GM19463 (cell line): ENCODE results near the gene SPRR2B.
"Not testable (repeated sequence)": the region's sequence is repeated elsewhere in the genome, so short reads cannot be mapped to it uniquely, and the experiment has no call there.

Source experiments
- ATAC-seq: cut with Tn5 transposase; IDR thresholded peaks from one replicate; pipeline ENCODE4 v1.9.1; 2021; ENCODE audit warnings: mild to moderate bottlenecking, moderate library complexity; ENCODE audit not compliant: unreplicated experiment

SPRR2B gene

GRCh38 chr1:153035211-153035610 lies 36.2 kb downstream of the SPRR2B start:
- no peak for ATAC-seq

- no peak for ATAC-seq
Observed at GRCh38 chr1:153032677-153033308, 38.6 kb downstream of the SPRR2B start.

GRCh38 chr1:153032073-153032472 lies 39.3 kb downstream of the SPRR2B start:
- ATAC-seq = no peak

GRCh38 chr1:153030895-153031294 lies 40.5 kb downstream of the SPRR2B start, which contains the start of gene SPRR1B:
Gene SPRR1B (plus strand): TSS chr1:153031203. CDS start chr1:153032346, 1,143 bp downstream.
- no peak for ATAC-seq

- ATAC-seq = no peak
Observed at GRCh38 chr1:153028766-153029165, 42.6 kb downstream of the SPRR2B start.

GRCh38 chr1:153025797-153026196 lies 45.6 kb downstream of the SPRR2B start:
- ATAC-seq = no peak

GRCh38 chr1:153024413-153024812 lies 47.0 kb downstream of the SPRR2B start:
- ATAC-seq = no peak

GRCh38 chr1:153023109-153023508 lies 48.3 kb downstream of the SPRR2B start:
- ATAC-seq = no peak

GRCh38 chr1:153022340-153022739 lies 49.1 kb downstream of the SPRR2B start:
- ATAC-seq = not testable (repeated sequence)

- ATAC-seq = not testable (repeated sequence)
Observed at GRCh38 chr1:153021829-153022228, 49.6 kb downstream of the SPRR2B start.
